ENCODE results near the gene ALG13. TPM values are rescaled to one million over a fixed set of nuclear protein-coding genes. Genes with fewer than 3 reads are reported as not detected.
"Not testable (repeated sequence)": the region's sequence is repeated elsewhere in the genome, so short reads cannot be mapped to it uniquely, and the experiment has no call there.

Gene ALG13
- polyA plus RNA-seq, 3 donors: 62.0 to 94.5 (median 83.5) TPM

- no peaks in the 10 kb centered on the region for H3K36me3 ChIP-seq (replicated peaks in 1 of 2; ENCODE audit: control insufficient read depth in 1 of 2, insufficient read depth in 2 of 2, low read length in 2 of 2)
- peaks cover 0 to 9% of the 10 kb centered on the region in 2 donors for H3K9me3 ChIP-seq (replicated peaks in 1 of 2; ENCODE audit: control insufficient read depth in 1 of 2, insufficient read depth in 1 of 2, low read length in 2 of 2)
- H3K79me2 ChIP-seq (ENCODE audit: insufficient read depth, low read length): no peaks in the 10 kb centered on the region
- no peak overlapping the region for H3K27ac ChIP-seq (ENCODE audit: low read depth in 1 of 2, low read length in 2 of 2)
- H3K4me2 ChIP-seq (replicated peaks; ENCODE audit: extremely low read depth, low read length, poor library complexity, severe bottlenecking): no peak overlapping the region
- DNase-seq: no peak
- H3K4me1 ChIP-seq (ENCODE audit: control insufficient read depth in 1 of 2, insufficient read depth in 2 of 2, low read length in 2 of 2): peaks cover 6 to 11% of the 10 kb centered on the region in 2 donors
- Mint-ChIP-seq H3K4me3 (no peak overlapping the region), H3K27ac (no peak overlapping the region), H3K9me3 (peaks cover 8 to 39% (median 16%) of the 10 kb centered on the region in 7 donors), H3K36me3 (no peaks in the 10 kb centered on the region), H3K4me1 (peaks cover 11% of the 10 kb centered on the region), H3K27me3 (ENCODE audit: low read depth in 3 of 3) (peaks cover 0 to 15% (median 0%) of the 10 kb centered on the region in 3 donors)
- H3K4me3 ChIP-seq (replicated peaks in 1 of 3; ENCODE audit: low read depth in 2 of 3, low read length in 3 of 3): no peak overlapping the region
- no peak for TF ChIP-seq CTCF (IDR thresholded peaks at IDR 0.05)
- H4K20me1 ChIP-seq (ENCODE audit: insufficient read depth, low read length): no peaks in the 10 kb centered on the region
- intact Hi-C loops (cut with micrococcal nuclease): no loop called here
- H3K9ac ChIP-seq (ENCODE audit: insufficient read depth, low read length, poor library complexity, severe bottlenecking): no peak overlapping the region
- no peak overlapping the region for H2AFZ ChIP-seq (ENCODE audit: insufficient read depth, low read depth, low read length, poor library complexity, severe bottlenecking)
- H3K27me3 ChIP-seq (ENCODE audit: control insufficient read depth in 2 of 2, insufficient read depth in 2 of 2, low read length in 2 of 2): no peaks in the 10 kb centered on the region
- WGBS (ENCODE audit: insufficient coverage): 96% methylated on average over 5 of the region's 7 CpGs
Observed at GRCh38 chrX:111784667-111785066, 103.7 kb downstream of the ALG13 start.

- H3K9me3 Mint-ChIP-seq: peaks cover 8 to 39% (median 12%) of the 10 kb centered on the region in 7 donors
- not testable (repeated sequence) for H4K20me1 ChIP-seq (ENCODE audit: insufficient read depth, low read length); H3K79me2 ChIP-seq (ENCODE audit: insufficient read depth, low read length)
Observed at GRCh38 chrX:111790054-111790453, 109.1 kb downstream of the ALG13 start.

More at GRCh38 chrX:111790054-111790453, 109.1 kb downstream of the ALG13 start:
- DNase-seq; H3K27ac Mint-ChIP-seq; H3K4me1 ChIP-seq (ENCODE audit: control insufficient read depth in 1 of 2, insufficient read depth in 2 of 2, low read length in 2 of 2); H3K9me3 ChIP-seq (replicated peaks in 1 of 2; ENCODE audit: control insufficient read depth in 1 of 2, insufficient read depth in 1 of 2, low read length in 2 of 2); H3K36me3 Mint-ChIP-seq; H3K27me3 ChIP-seq (ENCODE audit: control insufficient read depth in 2 of 2, insufficient read depth in 2 of 2, low read length in 2 of 2); H3K4me3 ChIP-seq (replicated peaks in 1 of 3; ENCODE audit: low read depth in 2 of 3, low read length in 3 of 3); H3K4me2 ChIP-seq (replicated peaks; ENCODE audit: extremely low read depth, low read length, poor library complexity, severe bottlenecking); H2AFZ ChIP-seq (ENCODE audit: insufficient read depth, low read depth, low read length, poor library complexity, severe bottlenecking); H3K36me3 ChIP-seq (replicated peaks in 1 of 2; ENCODE audit: control insufficient read depth in 1 of 2, insufficient read depth in 2 of 2, low read length in 2 of 2); H3K4me3 Mint-ChIP-seq; intact Hi-C loops (cut with micrococcal nuclease); H3K27ac ChIP-seq (ENCODE audit: low read depth in 1 of 2, low read length in 2 of 2); H3K4me1 Mint-ChIP-seq; H3K9ac ChIP-seq (ENCODE audit: insufficient read depth, low read length, poor library complexity, severe bottlenecking): not testable (repeated sequence)
- H3K27me3 Mint-ChIP-seq (ENCODE audit: low read depth in 3 of 3): peaks cover 0 to 11% (median 2%) of the 10 kb centered on the region in 3 donors
- WGBS (ENCODE audit: insufficient coverage): no CpG with 5 or more reads among the region's 1 CpG

Small RNAs within 50 kb of the gene (small RNA-seq; reads per million reads assigned to genes)
- gene RNA5SP512 (ENCODE audit: insufficient read length, low read depth): 70.2 reads per million, percentile 95 among the genes with 10 or more reads in this experiment

Other genes with a start within 250 kb of the ALG13 start
- gene SERTM2, start 169.5 kb upstream of the ALG13 start, polyA plus RNA-seq: not detected
- gene TRPC5OS, start 195.0 kb downstream of the ALG13 start, polyA plus RNA-seq: under 1 TPM in 1 of 3 donors, not detected in 2; 0.08 TPM

All from CD14-positive monocyte (primary cell).